SK-N-SH treated with all-trans-retinoic acid at 6 μM for 48 hours (cell line): ENCODE measurements around the gene TEX29.

ENCODE experiments used
- ATAC-seq: fragments of 200-7000 bp; cut with Tn5 transposase; 3 replicates; pipeline ENCODE4 v1.9.1; 2020; ENCODE audit warnings: mild to moderate bottlenecking, moderate library complexity
- ARNTL ChIP-seq: fragments of 450-650 bp; formaldehyde crosslinking; IDR thresholded peaks from 2 replicates; pipeline ENCODE4 v1.5.0; 2020; ENCODE audit warnings: low read depth, mild to moderate bottlenecking, moderate library complexity, borderline replicate concordance
- BACH2 ChIP-seq: fragments of 250-450 bp; sonication (Bioruptor Pico); IDR thresholded peaks from 2 replicates; pipeline ENCODE4 v1.9.0; 2021; ENCODE audit warnings: mild to moderate bottlenecking, borderline replicate concordance
- CREB5 ChIP-seq: fragments of 250-450 bp; sonication (Bioruptor Pico); IDR thresholded peaks from 2 replicates; pipeline ENCODE4 v1.5.1; 2020; ENCODE audit warnings: low read depth, mild to moderate bottlenecking, moderate library complexity
- CSDC2 ChIP-seq: fragments of 250-450 bp; sonication (Bioruptor Pico); IDR thresholded peaks from 2 replicates; pipeline ENCODE4 v1.5.0; 2020; ENCODE audit warnings: mild to moderate bottlenecking, moderate library complexity
- CSRNP3 ChIP-seq: fragments of 250-450 bp; sonication (Bioruptor Pico); IDR thresholded peaks from 2 replicates; pipeline ENCODE4 v1.5.1; 2021; ENCODE audit warnings: mild to moderate bottlenecking, moderate library complexity
- ESRRG ChIP-seq: fragments of 250-450 bp; sonication (Bioruptor Pico); IDR thresholded peaks from 2 replicates; pipeline ENCODE4 v1.6.1; 2021; ENCODE audit warnings: mild to moderate bottlenecking
- GLIS3 ChIP-seq: fragments of 250-450 bp; sonication (Bioruptor Pico); IDR thresholded peaks from 2 replicates; pipeline ENCODE4 v1.5.0; 2020; ENCODE audit warnings: mild to moderate bottlenecking, moderate library complexity
- ISL1 ChIP-seq: fragments of 250-450 bp; sonication (Bioruptor Pico); IDR thresholded peaks from 2 replicates; pipeline ENCODE4 v2.1.2; 2022; ENCODE audit warnings: mild to moderate bottlenecking, moderate library complexity
- OSR1 ChIP-seq: fragments of 250-450 bp; sonication (Bioruptor Pico); IDR thresholded peaks from 2 replicates; pipeline ENCODE4 v1.8.0; 2022; ENCODE audit warnings: moderate library complexity, mild to moderate bottlenecking, inconsistent platforms
- PATZ1 ChIP-seq: fragments of 250-450 bp; sonication (Bioruptor Pico); IDR thresholded peaks from 2 replicates; pipeline ENCODE4 v1.8.0; 2020; ENCODE audit warnings: mild to moderate bottlenecking, moderate library complexity, borderline replicate concordance
- POU6F1 ChIP-seq: fragments of 250-450 bp; sonication (Bioruptor Pico); IDR thresholded peaks from 2 replicates; pipeline ENCODE4 v1.8.0; 2021; ENCODE audit warnings: low read depth, mild to moderate bottlenecking, moderate library complexity, borderline replicate concordance
- SNAI2 ChIP-seq: fragments of 250-450 bp; sonication (Bioruptor Pico); IDR thresholded peaks from 2 replicates; pipeline ENCODE4 v1.5.0; 2020; ENCODE audit warnings: mild to moderate bottlenecking, moderate library complexity
- TCF4 ChIP-seq: fragments of 250-450 bp; sonication (Bioruptor Pico); IDR thresholded peaks from 2 replicates; pipeline ENCODE4 v1.8.0; 2021; ENCODE audit warnings: mild to moderate bottlenecking, moderate library complexity, borderline replicate concordance
- TOX ChIP-seq: fragments of 250-450 bp; sonication (Bioruptor Pico); IDR thresholded peaks from 2 replicates; pipeline ENCODE4 v1.8.0; 2021; ENCODE audit warnings: mild to moderate bottlenecking, moderate library complexity, borderline replicate concordance
- TSHZ2 ChIP-seq: fragments of 250-450 bp; sonication (Bioruptor Pico); IDR thresholded peaks from 2 replicates; pipeline ENCODE4 v1.5.0; 2020; ENCODE audit warnings: mild to moderate bottlenecking, moderate library complexity
- ZC3H10 ChIP-seq: fragments of 250-450 bp; sonication (Bioruptor Pico); IDR thresholded peaks from 2 replicates; pipeline ENCODE4 v1.5.1; 2021; ENCODE audit warnings: mild to moderate bottlenecking, moderate library complexity
- ZFP3 ChIP-seq: fragments of 250-450 bp; sonication (Bioruptor Pico); IDR thresholded peaks from 2 replicates; pipeline ENCODE4 v1.5.0; 2020; ENCODE audit warnings: mild to moderate bottlenecking, moderate library complexity
- ZNF565 ChIP-seq: fragments of 450-650 bp; formaldehyde crosslinking; conservative IDR thresholded peaks from 2 replicates; pipeline ENCODE4 v1.5.0; 2020; ENCODE audit warnings: low read depth, mild to moderate bottlenecking, moderate library complexity
- ZNF8 ChIP-seq: fragments of 450-650 bp; formaldehyde crosslinking; IDR thresholded peaks from 2 replicates; pipeline ENCODE4 v1.5.0; 2020; ENCODE audit warnings: mild to moderate bottlenecking, moderate library complexity

The TEX29 gene

GRCh38 chr13:111284565-111284964, 35.9 kb upstream of the TEX29 start (continued):
- TF ChIP-seq TCF4 (CRISPR knock-in tag): no peak
- TF ChIP-seq CSRNP3 (CRISPR knock-in tag): no peak
- no peak for TF ChIP-seq TOX (CRISPR knock-in tag)
- TF ChIP-seq ZFP3 (CRISPR knock-in tag): no peak
- no peak for TF ChIP-seq ZC3H10 (CRISPR knock-in tag)
- no peak for TF ChIP-seq ZNF565 (CRISPR knock-in tag)
- TF ChIP-seq OSR1 (CRISPR knock-in tag): no peak
- TF ChIP-seq, all 23 proteins: peak for 0

- ATAC-seq: peak; percentile 38; the same call in 1 of the 3 replicates
- no peak for TF ChIP-seq TOX (CRISPR knock-in tag)
- TF ChIP-seq, all 23 proteins: peak for 0
Measured at GRCh38 chr13:111286162-111286561, 34.3 kb upstream of the TEX29 start.

- no peak for ATAC-seq
Measured at GRCh38 chr13:111286749-111287148, 33.7 kb upstream of the TEX29 start.

GRCh38 chr13:111287201-111287600, 33.2 kb upstream of the TEX29 start:
- no peak for ATAC-seq
- TF ChIP-seq TSHZ2 (CRISPR knock-in tag) (no peak), SNAI2 (CRISPR knock-in tag) (no peak), TOX (CRISPR knock-in tag) (no peak), GLIS3 (CRISPR knock-in tag) (no peak), CSDC2 (no peak), ZC3H10 (CRISPR knock-in tag) (no peak), ZNF565 (CRISPR knock-in tag) (no peak), CREB5 (CRISPR knock-in tag) (no peak), ARNTL (no peak), BACH2 (CRISPR knock-in tag) (no peak), ISL1 (CRISPR knock-in tag) (no peak), ESRRG (CRISPR knock-in tag) (no peak), PATZ1 (no peak), POU6F1 (CRISPR knock-in tag) (no peak), OSR1 (CRISPR knock-in tag) (no peak)

More at GRCh38 chr13:111286749-111287148, 33.7 kb upstream of the TEX29 start:
- TF ChIP-seq ARNTL (no peak), TSHZ2 (CRISPR knock-in tag) (no peak), ZNF8 (CRISPR knock-in tag) (no peak)
- TF ChIP-seq, all 23 proteins: peak for 0
